GM15510 (cell line): ENCODE data around the gene TPX2.

Experiments used
- POLR2A ChIP-seq: IDR thresholded peaks from 3 replicates; pipeline ENCODE4 v1.6.1; 2011; ENCODE audit warnings: borderline replicate concordance; ENCODE audit not compliant: insufficient read length; ENCODE audit errors: extremely low read depth

TPX2 gene

GRCh38 chr20:31835977-31836852 is 97.1 kb downstream of the TPX2 start:
- TF ChIP-seq POLR2A, result no peak

GRCh38 chr20:31836853-31837608 is 97.9 kb downstream of the TPX2 start:
- TF ChIP-seq POLR2A, result no peak

- TF ChIP-seq POLR2A, result no peak
Observed at GRCh38 chr20:31837896-31838397, 98.9 kb downstream of the TPX2 start.

GRCh38 chr20:31838646-31839292 is 99.7 kb downstream of the TPX2 start:
- no peak for TF ChIP-seq POLR2A

GRCh38 chr20:31839782-31840487 is 100.8 kb downstream of the TPX2 start:
- TF ChIP-seq POLR2A, result no peak

- no peak for TF ChIP-seq POLR2A
Observed at GRCh38 chr20:31840906-31841816, 102.1 kb downstream of the TPX2 start.

- TF ChIP-seq POLR2A, result no peak
Observed at GRCh38 chr20:31841928-31842327, 102.8 kb downstream of the TPX2 start.

- no peak for TF ChIP-seq POLR2A
Observed at GRCh38 chr20:31842471-31843157, 103.5 kb downstream of the TPX2 start.

- no peak for TF ChIP-seq POLR2A
Observed at GRCh38 chr20:31843288-31843687, 104.2 kb downstream of the TPX2 start.

GRCh38 chr20:31843881-31844280 is 104.8 kb downstream of the TPX2 start:
- no peak for TF ChIP-seq POLR2A

- TF ChIP-seq POLR2A, result no peak
Observed at GRCh38 chr20:31844737-31845299, 105.7 kb downstream of the TPX2 start.

GRCh38 chr20:31845300-31845863 is 106.3 kb downstream of the TPX2 start, which contains the start of gene FOXS1:
TSS of gene FOXS1 (minus strand) at chr20:31845604. CDS start at chr20:31845542, 62 bp downstream.
- no peak for TF ChIP-seq POLR2A
